Testis (tissue), 2 donors: ENCODE results near the gene PTPRN2.

Experiments used
- POLR2A ChIP-seq: fragments of 450-650 bp; IDR thresholded peaks from one replicate; pipeline ENCODE4 v1.6.1; 2017; ENCODE audit warnings: antibody characterized with exemption, mild to moderate bottlenecking, moderate library complexity
- TF ChIP-seq, protein P1 (sequence below), 3 experiments: fragments of 450-650 bp in 2 of 3; fragments of 200-600 bp in 1 of 3; sonication (generic) in 1 of 3; IDR thresholded peaks; one replicate each; pipeline ENCODE4 v1.5.1; 2016 to 2019; ENCODE audit warnings: antibody characterized with exemption in 3 of 3, mild to moderate bottlenecking in 2 of 3, moderate library complexity in 1 of 3

DNA sequence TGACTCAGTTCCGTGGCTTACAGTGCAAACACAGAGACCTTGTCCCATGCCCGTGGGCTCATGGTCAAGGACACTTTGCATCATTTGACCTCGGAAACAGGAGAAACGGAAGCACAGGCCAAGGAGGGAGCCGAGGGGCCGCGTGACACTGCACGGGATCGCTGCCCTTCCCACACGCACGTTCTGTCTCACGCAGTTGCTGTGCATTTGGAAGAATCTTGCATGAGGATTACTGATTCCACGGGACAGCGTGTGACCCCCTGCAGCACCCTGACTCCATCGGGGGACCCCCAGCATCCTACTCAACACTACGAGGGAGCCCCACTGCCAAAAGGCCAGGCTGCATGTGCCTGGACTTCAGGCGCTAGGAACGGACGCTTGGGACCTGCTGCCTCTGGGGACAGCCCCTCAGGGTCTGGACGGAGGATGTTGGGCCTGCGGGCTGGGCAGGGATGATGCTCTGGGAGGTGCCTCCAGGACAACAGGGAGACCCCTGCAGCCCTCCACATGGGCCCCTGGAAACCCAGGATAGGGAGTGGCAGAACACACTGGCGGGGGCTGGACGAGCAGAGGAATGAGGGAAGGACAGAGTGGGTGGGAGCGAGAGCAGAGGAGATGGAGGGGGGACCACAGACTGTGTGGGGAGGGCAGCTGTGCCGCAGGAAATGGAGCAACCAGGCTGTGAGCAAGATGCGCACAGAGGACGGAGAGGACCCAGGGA, 1028.6 kb downstream of the PTPRN2 start:
- TF ChIP-seq, protein P1, sequence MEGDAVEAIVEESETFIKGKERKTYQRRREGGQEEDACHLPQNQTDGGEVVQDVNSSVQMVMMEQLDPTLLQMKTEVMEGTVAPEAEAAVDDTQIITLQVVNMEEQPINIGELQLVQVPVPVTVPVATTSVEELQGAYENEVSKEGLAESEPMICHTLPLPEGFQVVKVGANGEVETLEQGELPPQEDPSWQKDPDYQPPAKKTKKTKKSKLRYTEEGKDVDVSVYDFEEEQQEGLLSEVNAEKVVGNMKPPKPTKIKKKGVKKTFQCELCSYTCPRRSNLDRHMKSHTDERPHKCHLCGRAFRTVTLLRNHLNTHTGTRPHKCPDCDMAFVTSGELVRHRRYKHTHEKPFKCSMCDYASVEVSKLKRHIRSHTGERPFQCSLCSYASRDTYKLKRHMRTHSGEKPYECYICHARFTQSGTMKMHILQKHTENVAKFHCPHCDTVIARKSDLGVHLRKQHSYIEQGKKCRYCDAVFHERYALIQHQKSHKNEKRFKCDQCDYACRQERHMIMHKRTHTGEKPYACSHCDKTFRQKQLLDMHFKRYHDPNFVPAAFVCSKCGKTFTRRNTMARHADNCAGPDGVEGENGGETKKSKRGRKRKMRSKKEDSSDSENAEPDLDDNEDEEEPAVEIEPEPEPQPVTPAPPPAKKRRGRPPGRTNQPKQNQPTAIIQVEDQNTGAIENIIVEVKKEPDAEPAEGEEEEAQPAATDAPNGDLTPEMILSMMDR (IDR thresholded peaks at IDR 0.05) = no peak
- TF ChIP-seq POLR2A = no peak
